Effector memory CD4-positive, alpha-beta T cell (primary cell): ENCODE results near the gene UBAC2.
A peak's percentile ranks its signal among the peaks of the same experiment; 100 is the strongest.

Source experiments
- DNase-seq, 3 donors: peaks; one replicate each; pipeline ENCODE4 v3.0.0-alpha.2; 2020
- H3K27ac ChIP-seq: 2 replicates; pipeline ENCODE4 v1.7.0; 2013; ENCODE audit warnings: mild to moderate bottlenecking, low read length, moderate library complexity; ENCODE audit not compliant: insufficient read depth, poor library complexity, severe bottlenecking
- H3K27me3 ChIP-seq: replicated peaks from 2 replicates; pipeline ENCODE4 v1.7.0; 2013; ENCODE audit warnings: mild to moderate bottlenecking, low read length; ENCODE audit not compliant: insufficient read depth, control insufficient read depth, poor library complexity, severe bottlenecking
- H3K36me3 ChIP-seq: 2 replicates; pipeline ENCODE4 v1.7.0; 2013; ENCODE audit warnings: mild to moderate bottlenecking, low read length, moderate library complexity; ENCODE audit not compliant: control insufficient read depth, insufficient read depth
- H3K4me1 ChIP-seq: 2 replicates; pipeline ENCODE4 v1.7.0; 2013; ENCODE audit warnings: low read length, mild to moderate bottlenecking; ENCODE audit not compliant: control insufficient read depth, insufficient read depth, poor library complexity, severe bottlenecking
- H3K4me3 ChIP-seq: 2 replicates; pipeline ENCODE4 v1.7.0; 2013; ENCODE audit warnings: low read length, low read depth, mild to moderate bottlenecking; ENCODE audit not compliant: insufficient read depth, poor library complexity, severe bottlenecking
- H3K9me3 ChIP-seq: 2 replicates; pipeline ENCODE4 v1.7.0; 2013; ENCODE audit warnings: mild to moderate bottlenecking, low read length, moderate library complexity; ENCODE audit not compliant: control insufficient read depth

Gene UBAC2

GRCh38 chr13:99375738-99376080 is 175.1 kb downstream of the UBAC2 start:
- no peaks in the 10 kb centered on the region for H3K27me3 ChIP-seq
- no peak overlapping the region for H3K4me3 ChIP-seq
- no peaks in the 10 kb centered on the region for H3K36me3 ChIP-seq
- no peak for DNase-seq
- H3K27ac ChIP-seq = peak overlapping the region; percentile 40
- H3K4me1 ChIP-seq = peaks cover 46% of the 10 kb centered on the region
- H3K9me3 ChIP-seq = no peaks in the 10 kb centered on the region

GRCh38 chr13:99376132-99376531 is 175.5 kb downstream of the UBAC2 start:
- peak overlapping the region; percentile 40 for H3K27ac ChIP-seq
- no peaks in the 10 kb centered on the region for H3K36me3 ChIP-seq
- no peaks in the 10 kb centered on the region for H3K9me3 ChIP-seq
- no peaks in the 10 kb centered on the region for H3K27me3 ChIP-seq
- H3K4me1 ChIP-seq = peaks cover 48% of the 10 kb centered on the region
- no peak for DNase-seq
- H3K4me3 ChIP-seq = no peak overlapping the region

- no peak overlapping the region for H3K27ac ChIP-seq
- H3K4me3 ChIP-seq = no peak overlapping the region
- no peaks in the 10 kb centered on the region for H3K9me3 ChIP-seq
- H3K27me3 ChIP-seq = no peaks in the 10 kb centered on the region
- peaks cover 53% of the 10 kb centered on the region for H3K4me1 ChIP-seq
- no peaks in the 10 kb centered on the region for H3K36me3 ChIP-seq
- no peak for DNase-seq
Measured at GRCh38 chr13:99376924-99377323, 176.3 kb downstream of the UBAC2 start.

GRCh38 chr13:99377641-99378040 is 177.0 kb downstream of the UBAC2 start:
- Histone ChIP-seq H3K4me3 (no peak overlapping the region), H3K4me1 (peaks cover 53% of the 10 kb centered on the region), H3K36me3 (no peaks in the 10 kb centered on the region), H3K27ac (no peak overlapping the region), H3K9me3 (no peaks in the 10 kb centered on the region), H3K27me3 (no peaks in the 10 kb centered on the region)
- DNase-seq = no peak

- Histone ChIP-seq H3K27ac (no peak overlapping the region), H3K4me3 (no peak overlapping the region), H3K9me3 (no peaks in the 10 kb centered on the region), H3K4me1 (peaks cover 65% of the 10 kb centered on the region), H3K36me3 (no peaks in the 10 kb centered on the region), H3K27me3 (no peaks in the 10 kb centered on the region)
- DNase-seq = no peak
Measured at GRCh38 chr13:99378985-99379733, 178.5 kb downstream of the UBAC2 start.

GRCh38 chr13:99379856-99380801 is 179.5 kb downstream of the UBAC2 start:
- no peaks in the 10 kb centered on the region for H3K36me3 ChIP-seq
- no peaks in the 10 kb centered on the region for H3K27me3 ChIP-seq
- no peaks in the 10 kb centered on the region for H3K9me3 ChIP-seq
- peak overlapping the region; percentile 5 for H3K4me3 ChIP-seq
- peak overlapping the region; percentile 74 for H3K27ac ChIP-seq
- no peak for DNase-seq
- peaks cover 67% of the 10 kb centered on the region for H3K4me1 ChIP-seq

GRCh38 chr13:99380921-99381645 is 180.4 kb downstream of the UBAC2 start:
- H3K9me3 ChIP-seq = no peaks in the 10 kb centered on the region
- peak overlapping the region; percentile 5 for H3K4me3 ChIP-seq
- no peaks in the 10 kb centered on the region for H3K27me3 ChIP-seq
- DNase-seq = no peak
- no peaks in the 10 kb centered on the region for H3K36me3 ChIP-seq
- peaks cover 71% of the 10 kb centered on the region for H3K4me1 ChIP-seq
- peak overlapping the region; percentile 74 for H3K27ac ChIP-seq

- no peak overlapping the region for H3K4me3 ChIP-seq
- H3K9me3 ChIP-seq = no peaks in the 10 kb centered on the region
Measured at GRCh38 chr13:99381766-99382165, 181.1 kb downstream of the UBAC2 start.

GRCh38 chr13:99382428-99383133 is 181.9 kb downstream of the UBAC2 start:
- Histone ChIP-seq H3K9me3 (no peaks in the 10 kb centered on the region), H3K27me3 (no peaks in the 10 kb centered on the region), H3K27ac (peak overlapping the region; percentile 74), H3K4me1 (peaks cover 74% of the 10 kb centered on the region), H3K36me3 (no peaks in the 10 kb centered on the region), H3K4me3 (no peak overlapping the region)
- DNase-seq = peak in 2 of 3 donors; percentile 19 to 33

More at GRCh38 chr13:99381766-99382165, 181.1 kb downstream of the UBAC2 start:
- Histone ChIP-seq H3K36me3 (no peaks in the 10 kb centered on the region), H3K27me3 (no peaks in the 10 kb centered on the region), H3K27ac (peak overlapping the region; percentile 74), H3K4me1 (peaks cover 72% of the 10 kb centered on the region)
- no peak for DNase-seq
